Skin of body (tissue), 2 donors: Measurements from ENCODE around the gene HDAC10. TPM values are rescaled to one million over a fixed set of nuclear protein-coding genes. Genes with fewer than 3 reads are reported as not detected.
"Not testable (repeated sequence)": the region's sequence is repeated elsewhere in the genome, so short reads cannot be mapped to it uniquely, and the experiment has no call there.

Experiments
- DNase-seq: peaks from one replicate; lab custom pipeline; 2025; lab: John Stamatoyannopoulos, UW
- total RNA-seq: library from RNA; depleted of rRNA; stranded (reverse); fragments of >200 nt; gene quantifications from one replicate; pipeline ENCODE4 v1.2.3, GENCODE V29; 2014

Gene HDAC10
- total RNA-seq, 1 donor from 2014 or later: 13.1 TPM

- no peak for DNase-seq
Observed at GRCh38 chr22:50218153-50218995, 32.7 kb downstream of the HDAC10 start.

- DNase-seq: no peak
Observed at GRCh38 chr22:50217543-50218152, 33.4 kb downstream of the HDAC10 start.

DNA sequence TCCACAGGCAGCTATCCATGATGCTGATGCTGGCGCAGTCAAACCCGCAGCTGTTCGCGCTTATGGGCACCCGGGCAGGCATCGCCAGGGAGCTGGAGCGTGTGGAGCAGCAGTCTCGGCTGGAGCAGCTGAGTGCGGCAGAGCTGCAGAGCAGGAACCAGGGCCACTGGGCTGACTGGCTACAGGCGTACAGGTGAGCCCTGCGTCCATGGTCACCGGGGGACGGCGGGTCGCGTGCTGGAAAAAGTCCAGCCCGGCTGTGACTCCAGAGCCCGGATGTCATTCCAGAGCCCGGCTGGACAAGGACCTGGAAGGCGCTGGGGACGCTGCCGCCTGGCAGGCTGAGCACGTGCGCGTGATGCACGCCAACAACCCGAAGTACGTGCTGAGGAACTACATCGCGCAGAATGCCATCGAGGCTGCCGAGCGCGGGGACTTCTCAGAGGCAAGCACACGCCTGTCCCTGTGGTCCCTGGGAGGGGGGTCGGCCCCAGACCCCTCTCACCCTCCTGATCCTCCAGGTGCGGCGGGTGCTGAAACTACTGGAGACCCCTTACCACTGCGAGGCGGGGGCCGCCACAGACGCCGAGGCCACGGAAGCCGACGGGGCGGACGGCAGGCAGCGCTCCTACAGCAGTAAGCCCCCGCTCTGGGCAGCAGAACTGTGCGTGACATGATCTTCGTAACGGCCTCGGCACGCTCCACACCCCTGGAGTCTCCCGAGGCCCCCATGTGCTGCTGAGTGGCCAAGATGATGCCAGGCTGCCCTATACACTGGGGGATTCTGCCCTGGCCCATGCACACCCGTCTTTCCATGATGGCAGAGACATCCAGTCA, 34.2 kb downstream of the HDAC10 start:
- no peak for DNase-seq

DNA sequence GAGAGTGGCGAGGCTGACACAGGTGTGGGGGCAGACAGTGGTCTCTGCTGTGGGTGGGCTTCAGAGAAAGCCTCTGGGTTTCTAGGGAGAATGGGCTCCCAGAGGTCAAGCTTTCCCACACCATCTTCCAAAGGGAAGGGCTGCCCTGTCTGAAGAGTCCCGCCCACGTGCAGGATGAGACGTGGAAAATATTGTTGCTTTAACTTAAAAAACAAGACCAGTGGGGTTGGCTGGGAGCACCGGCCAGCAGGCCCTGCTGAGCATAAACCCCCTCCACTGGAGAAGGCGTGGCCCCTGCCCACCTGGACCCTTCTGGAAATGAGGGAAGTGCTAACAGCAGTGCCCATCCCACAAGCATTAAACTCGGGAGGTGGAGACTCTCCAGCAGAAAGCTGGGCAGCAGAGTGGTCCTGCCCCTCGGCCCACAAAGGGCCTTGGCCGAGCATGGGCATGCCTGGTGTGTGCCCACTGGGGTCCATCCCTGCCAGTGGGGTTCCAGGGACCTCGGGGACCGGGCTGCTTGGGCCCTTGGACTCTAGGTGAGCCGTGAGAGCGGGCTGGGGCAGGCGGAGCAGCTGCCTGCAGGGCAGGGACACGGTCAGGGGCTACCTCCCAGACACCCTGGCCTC, 34.9 kb downstream of the HDAC10 start:
- no peak for DNase-seq

GRCh38 chr22:50215297-50216054, 35.6 kb downstream of the HDAC10 start:
- peak; percentile 13 for DNase-seq

DNA sequence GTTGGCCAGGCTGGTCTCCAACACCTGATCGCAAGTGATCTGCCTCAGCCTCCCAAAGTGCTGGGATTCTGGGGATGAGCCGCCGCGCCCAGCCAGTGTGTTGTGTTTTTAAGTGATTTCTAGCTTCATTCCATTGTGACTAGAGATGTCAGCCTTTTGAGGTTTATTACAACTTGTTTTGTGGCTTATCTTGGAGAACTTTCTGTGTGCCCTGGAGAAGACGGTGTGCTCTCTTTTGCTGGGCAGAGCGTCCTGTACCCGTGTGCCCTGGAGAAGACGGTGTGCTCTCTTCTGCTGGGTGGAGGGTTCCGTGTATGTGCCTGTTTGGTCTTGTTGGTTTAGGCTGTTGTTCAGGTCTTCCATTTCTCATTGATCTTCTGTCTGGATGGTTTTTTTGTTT, 37.8 kb downstream of the HDAC10 start:
- DNase-seq: no peak

- DNase-seq: no peak
Observed at GRCh38 chr22:50211147-50211546, 39.9 kb downstream of the HDAC10 start.

DNA sequence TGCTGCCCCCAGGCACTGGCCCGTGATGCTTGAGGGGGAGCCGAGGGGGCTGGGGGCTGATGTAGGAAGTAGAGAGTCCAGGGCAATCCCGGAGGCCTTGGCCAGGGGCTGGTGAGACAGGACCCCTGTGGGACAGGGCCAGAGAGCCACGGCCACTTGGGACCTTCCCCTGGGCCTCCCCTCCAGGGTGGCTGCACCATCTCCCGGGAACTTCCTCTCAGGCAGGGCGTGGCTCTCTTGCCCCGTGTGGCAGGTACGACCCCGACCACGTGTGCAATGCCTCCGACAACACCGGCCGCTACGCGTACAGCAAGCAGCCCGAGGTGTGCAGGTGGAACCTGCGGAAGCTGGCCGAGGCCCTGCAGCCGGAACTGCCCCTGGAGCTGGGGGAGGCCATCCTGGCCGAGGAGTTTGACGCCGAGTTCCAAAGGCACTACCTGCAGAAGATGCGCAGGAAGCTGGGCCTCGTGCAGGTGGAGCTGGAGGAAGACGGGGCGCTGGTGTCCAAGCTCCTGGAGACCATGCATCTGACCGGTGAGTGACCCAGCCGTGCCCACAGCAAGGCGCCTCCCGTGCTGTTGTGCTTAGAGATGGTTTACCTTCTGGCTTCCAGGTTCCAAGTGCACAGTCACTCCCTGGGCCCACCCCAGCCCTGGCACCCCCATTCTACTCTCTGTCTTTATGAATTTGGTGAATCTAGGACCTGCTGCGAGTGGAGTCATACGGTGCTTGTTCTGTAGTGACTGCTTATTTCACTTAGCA, 40.5 kb downstream of the HDAC10 start:
- DNase-seq: no peak

DNA sequence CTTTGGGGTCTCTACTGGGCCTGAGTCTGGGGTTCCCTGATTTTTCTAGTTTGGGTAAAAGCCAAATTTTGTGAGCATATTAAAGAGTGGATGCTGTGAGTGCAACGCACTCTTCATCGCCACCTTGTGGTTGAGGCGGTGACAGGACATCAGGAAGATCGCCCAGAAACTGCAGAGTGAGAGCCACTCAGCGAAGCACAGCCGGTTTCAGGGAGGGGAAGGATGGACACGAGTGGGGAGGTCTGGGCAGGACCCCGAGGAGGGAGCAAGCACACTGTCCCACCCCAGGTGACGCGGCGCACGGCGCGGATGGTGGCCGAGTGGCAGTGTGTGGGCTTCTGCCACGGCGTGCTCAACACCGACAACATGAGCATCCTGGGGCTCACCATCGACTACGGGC, 41.2 kb downstream of the HDAC10 start:
- no peak for DNase-seq

DNA sequence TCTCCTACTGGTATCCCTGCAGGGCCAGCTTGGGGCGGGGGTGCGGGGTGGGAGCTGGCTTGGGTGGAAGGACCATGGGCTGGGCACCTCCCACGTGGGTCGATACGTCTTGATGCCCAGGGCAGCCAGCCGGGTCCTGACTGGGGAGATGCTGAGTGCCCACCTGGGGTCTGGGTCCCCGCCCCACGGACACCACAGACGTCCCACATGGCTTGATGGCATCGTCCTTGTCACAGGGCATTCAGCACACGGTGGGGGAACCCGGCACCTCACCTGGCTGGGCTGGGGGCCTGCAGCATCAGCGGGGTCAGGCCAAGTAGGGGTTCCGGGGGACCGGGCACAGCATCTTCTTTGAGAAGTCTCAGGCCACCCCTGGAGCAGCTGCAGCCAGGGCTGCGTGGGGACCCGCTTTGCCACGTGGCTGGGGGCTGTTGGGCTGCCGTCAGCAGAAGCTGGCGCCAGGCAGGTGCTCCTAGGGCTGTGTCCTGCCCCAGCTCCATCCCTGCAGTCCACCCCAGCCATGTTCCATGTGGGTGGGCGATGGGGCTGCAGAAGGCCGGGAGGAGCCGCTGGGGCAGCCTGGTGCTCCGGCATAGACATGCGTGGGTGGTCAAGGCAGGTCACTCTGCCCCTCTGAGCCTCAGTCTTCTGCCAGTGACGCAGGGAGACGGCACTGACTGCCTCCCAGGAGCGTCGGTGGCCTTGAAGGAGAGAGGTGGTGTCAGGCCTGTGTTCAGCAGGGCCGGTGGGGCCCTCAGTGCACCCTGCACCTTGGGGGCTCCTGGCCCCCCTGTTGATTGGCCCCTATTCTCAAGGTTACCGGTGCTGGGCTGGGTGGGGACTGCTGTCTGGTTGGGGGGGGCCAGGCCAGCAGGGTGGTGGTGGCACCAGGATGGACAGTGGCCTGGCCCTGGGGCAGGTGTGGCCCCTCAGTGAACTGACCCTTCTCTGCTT, 41.8 kb downstream of the HDAC10 start:
- DNase-seq: no peak

DNA sequence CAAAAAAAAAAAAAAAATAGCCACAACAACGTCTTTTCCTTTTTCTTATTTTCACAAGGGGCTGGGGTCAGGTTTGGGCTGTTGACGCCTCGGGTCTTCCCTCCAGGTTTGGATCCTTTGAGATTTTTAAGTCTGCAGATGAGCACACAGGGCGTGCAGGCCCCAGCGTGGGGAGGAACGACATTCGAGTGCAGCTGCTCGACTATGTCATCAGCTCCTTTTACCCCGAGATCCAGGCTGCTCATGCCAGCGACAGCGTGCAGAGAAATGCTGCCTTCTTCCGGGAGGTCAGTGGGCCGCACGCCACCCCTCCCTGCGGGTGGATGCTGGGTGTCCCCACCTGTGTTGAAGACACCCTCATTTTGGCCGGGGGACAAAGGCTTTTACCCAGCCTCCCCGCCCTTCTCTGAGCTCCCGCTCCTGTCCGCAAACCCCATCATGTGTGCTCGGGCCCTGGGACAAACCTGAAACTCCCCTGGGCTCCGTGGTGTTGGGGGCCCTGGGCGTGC, 42.6 kb downstream of the HDAC10 start:
- DNase-seq: no peak

DNA sequence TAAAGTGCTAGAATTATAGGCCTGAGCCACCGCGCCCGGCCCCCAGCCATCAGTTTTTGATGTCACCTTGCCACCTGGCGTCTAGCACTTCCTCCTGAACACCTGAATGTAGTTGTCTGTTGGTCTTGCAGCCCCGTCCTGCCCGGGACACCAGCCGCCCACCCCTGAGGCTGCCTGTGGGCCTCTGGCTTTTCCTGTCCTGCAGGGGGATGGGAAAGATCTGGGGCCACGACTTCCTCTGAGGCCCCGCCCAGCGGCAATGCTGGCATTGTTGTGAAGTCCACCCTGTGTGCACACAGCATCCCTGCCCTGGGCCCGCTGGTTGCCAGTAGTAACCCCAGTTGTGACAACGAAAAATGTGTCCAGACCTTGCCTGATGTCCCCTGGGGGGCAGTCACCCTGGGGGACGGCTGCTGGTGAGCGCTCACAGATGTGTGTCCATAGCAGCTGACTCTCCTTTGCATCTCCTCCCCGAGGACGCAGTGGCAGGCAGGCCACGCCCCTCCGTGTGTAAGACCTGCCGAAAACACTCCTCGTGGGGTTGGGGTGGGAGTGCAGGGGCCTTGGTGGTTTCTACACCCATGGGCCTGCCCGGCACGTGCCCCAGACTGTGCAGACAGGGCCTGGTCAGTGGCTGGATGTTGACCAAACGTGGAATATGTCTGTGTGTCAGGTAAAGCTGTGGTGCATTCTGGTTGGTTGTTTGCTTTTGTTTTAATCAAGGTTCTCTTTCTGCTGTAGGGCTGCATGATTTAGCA, 43.5 kb downstream of the HDAC10 start:
- DNase-seq: no peak

DNA sequence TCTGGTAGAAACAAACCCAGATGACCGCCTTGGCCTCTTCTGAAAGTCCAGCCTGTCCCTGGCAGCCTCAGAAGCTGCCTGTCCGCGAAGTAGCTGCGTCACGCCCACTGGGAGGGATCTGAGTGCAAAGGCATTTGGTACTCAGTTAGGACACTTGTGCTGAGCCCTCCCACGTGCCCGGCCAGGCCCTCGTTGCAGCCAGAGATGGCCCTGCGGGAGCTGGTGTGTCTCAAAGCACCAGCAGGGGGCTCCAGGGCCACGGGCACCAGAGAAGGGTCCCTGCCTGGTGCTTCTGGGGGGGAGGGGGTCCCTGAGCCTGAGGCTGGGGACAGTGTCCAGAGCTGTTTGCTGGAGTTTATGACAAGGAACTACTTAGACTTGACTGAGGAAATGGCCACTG, 44.5 kb downstream of the HDAC10 start:
- DNase-seq: no peak

DNA sequence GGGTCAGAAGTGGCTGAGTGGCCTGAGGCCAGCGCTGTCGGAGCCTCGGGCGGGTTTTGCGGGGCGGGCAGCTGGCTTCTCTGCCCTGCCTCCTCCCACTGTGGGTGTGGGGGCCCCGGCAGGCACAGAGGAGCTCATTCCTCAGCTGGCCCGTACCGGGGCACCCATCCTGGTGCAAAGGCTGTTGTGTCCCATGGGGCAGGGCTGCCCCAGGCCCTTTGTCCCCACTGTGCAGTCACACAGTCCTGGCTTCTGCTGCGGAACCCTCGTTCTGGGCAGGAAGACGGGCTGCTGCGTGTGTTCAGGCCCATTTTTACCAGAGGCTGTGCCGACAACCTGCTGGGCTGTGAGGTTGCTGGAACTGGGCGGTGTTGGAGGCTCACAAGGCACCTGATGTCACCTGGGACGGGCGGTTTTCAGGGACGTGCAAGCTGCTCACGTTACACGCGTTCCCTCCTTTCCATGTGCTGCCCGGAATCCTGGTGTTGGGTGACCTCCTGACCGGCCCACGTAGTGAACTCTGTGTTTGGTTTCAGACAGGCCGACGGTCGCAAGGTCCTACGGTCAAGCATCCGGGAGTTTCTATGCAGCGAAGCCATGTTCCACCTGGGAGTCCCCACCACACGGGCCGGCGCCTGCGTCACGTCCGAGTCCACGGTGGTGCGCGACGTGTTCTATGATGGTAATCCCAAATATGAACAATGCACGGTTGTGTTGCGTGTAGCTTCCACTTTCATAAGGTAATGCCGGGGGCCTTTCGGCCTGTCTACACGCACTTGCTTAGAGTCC, 45.1 kb downstream of the HDAC10 start:
- DNase-seq: no peak

- not testable (repeated sequence) for DNase-seq
Observed at GRCh38 chr22:50204998-50205397, 46.1 kb downstream of the HDAC10 start.

DNA sequence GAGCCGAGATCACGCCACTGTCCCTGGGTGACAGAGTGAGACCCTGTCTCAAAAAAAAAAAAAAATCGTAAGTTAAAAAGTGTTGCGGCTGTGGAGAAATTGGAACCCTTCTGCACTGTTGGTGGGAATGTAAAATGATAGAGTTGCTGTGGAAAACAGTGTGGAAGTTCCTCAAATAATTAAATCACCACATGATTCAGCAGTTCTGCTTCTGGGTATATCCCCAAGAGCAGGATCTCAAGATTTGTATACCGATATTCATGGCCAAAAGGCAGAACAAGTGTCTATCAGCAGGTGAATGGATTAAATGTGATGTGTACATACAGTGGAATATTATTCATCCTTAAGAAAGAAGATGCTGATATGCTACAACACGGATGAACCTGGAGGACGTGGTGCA, 46.5 kb downstream of the HDAC10 start:
- no peak for DNase-seq

GRCh38 chr22:50203288-50203687, 47.8 kb downstream of the HDAC10 start:
- DNase-seq: no peak
